GM12892 (cell line): Measurements from ENCODE around the gene DCUN1D1.

ENCODE experiments used
- POLR2A ChIP-seq: IDR thresholded peaks from 2 replicates; pipeline ENCODE4 v1.6.1; 2011; ENCODE audit warnings: low read depth, low read length, control low read depth
- POLR2AphosphoS5 ChIP-seq: IDR thresholded peaks from 2 replicates; pipeline ENCODE4 v1.6.1; 2011; ENCODE audit warnings: low read depth, low read length, control low read depth
- TAF1 ChIP-seq: IDR thresholded peaks from 2 replicates; pipeline ENCODE4 v1.6.1; 2011; ENCODE audit warnings: low read depth, mild to moderate bottlenecking, control low read depth, low read length, borderline replicate concordance

DNA sequence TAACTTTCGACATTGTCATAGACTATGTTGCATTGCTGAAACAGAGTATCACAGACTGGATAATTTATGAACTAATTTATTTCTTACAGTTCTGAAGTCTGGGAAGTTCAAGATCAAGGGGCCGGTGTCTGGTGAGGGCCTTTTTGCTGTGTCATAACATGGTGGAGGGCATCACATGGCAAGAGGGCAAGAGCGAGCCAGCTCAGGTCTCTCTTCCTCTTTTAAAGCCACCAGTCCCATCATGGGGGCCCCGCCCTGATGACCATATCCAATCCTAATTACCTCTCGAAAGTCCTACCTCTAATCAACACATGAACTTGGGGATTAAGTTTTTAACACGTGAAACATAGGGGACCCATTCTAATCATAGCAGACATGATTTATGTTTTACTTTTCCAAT is 33.5 kb upstream of the DCUN1D1 start:
- no peak for TF ChIP-seq POLR2A
- TF ChIP-seq POLR2AphosphoS5: no peak
- TF ChIP-seq TAF1: no peak
